ENCODE data around the gene RNF130.

Gene RNF130

GRCh38 chr5:180012316-180012715, 59.2 kb downstream of the RNF130 start:
- H3K4me3 ChIP-seq (ENCODE audit: low read depth, low read length, poor library complexity, severe bottlenecking) = no peak overlapping the region

DNA sequence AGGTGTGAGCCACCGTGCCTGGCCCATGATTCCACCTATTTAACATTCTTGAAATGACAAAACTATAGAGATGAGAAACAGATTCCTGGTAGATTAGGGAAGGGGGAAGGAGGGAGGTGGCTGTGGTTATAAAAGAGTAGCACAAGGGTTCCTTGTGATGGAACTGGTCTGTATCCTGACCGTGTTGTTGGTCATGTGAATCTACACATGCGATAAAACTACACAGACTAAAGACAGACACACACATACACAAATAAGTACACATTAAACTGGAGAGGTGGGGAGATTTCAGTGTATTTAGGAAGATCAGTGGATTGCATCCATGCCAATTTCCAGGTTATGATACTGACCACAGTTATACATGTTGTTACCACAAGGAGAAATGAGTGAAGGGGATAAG, 60.9 kb downstream of the RNF130 start:
- Histone ChIP-seq H4K20me1 (ENCODE audit: insufficient read depth, low read length) (no peaks in the 10 kb centered on the region), H3K9ac (ENCODE audit: low read length) (no peak overlapping the region), H3K4me1 (ENCODE audit: insufficient read depth, low read length, severe bottlenecking) (no peaks in the 10 kb centered on the region), H3K27me3 (ENCODE audit: insufficient read depth, low read length) (no peaks in the 10 kb centered on the region; the same call in 1 of the 2 replicates), H3K9me3 (ENCODE audit: low read length) (no peaks in the 10 kb centered on the region), H3K36me3 (ENCODE audit: insufficient read depth, low read length) (no peaks in the 10 kb centered on the region), H3F3A (ENCODE audit: insufficient read depth, low read length) (no peaks in the 10 kb centered on the region), H3K9me2 (ENCODE audit: low read depth, low read length) (no peaks in the 10 kb centered on the region), H3K4me3 (ENCODE audit: low read depth, low read length, poor library complexity, severe bottlenecking) (no peak overlapping the region), H3K79me2 (ENCODE audit: insufficient read depth, low read length) (no peaks in the 10 kb centered on the region), H2AFZ (ENCODE audit: low read length) (no peak overlapping the region), H3K4me2 (ENCODE audit: low read length) (no peak overlapping the region), H3K27ac (ENCODE audit: low read depth, low read length, poor library complexity, severe bottlenecking) (no peak overlapping the region)
- TF ChIP-seq EZH2 (IDR thresholded peaks at IDR 0.05; ENCODE audit: borderline replicate concordance, low read length) = no peak
- TF ChIP-seq, protein P1, sequence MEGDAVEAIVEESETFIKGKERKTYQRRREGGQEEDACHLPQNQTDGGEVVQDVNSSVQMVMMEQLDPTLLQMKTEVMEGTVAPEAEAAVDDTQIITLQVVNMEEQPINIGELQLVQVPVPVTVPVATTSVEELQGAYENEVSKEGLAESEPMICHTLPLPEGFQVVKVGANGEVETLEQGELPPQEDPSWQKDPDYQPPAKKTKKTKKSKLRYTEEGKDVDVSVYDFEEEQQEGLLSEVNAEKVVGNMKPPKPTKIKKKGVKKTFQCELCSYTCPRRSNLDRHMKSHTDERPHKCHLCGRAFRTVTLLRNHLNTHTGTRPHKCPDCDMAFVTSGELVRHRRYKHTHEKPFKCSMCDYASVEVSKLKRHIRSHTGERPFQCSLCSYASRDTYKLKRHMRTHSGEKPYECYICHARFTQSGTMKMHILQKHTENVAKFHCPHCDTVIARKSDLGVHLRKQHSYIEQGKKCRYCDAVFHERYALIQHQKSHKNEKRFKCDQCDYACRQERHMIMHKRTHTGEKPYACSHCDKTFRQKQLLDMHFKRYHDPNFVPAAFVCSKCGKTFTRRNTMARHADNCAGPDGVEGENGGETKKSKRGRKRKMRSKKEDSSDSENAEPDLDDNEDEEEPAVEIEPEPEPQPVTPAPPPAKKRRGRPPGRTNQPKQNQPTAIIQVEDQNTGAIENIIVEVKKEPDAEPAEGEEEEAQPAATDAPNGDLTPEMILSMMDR (IDR thresholded peaks at IDR 0.05; ENCODE audit: low read length) = no peak

More at GRCh38 chr5:180012316-180012715, 59.2 kb downstream of the RNF130 start:
- Histone ChIP-seq H3K27me3 (ENCODE audit: insufficient read depth, low read length) (peaks cover 3% of the 10 kb centered on the region; the same call in 1 of the 2 replicates), H3K4me1 (ENCODE audit: insufficient read depth, low read length, severe bottlenecking) (no peaks in the 10 kb centered on the region), H4K20me1 (ENCODE audit: insufficient read depth, low read length) (no peaks in the 10 kb centered on the region), H2AFZ (ENCODE audit: low read length) (no peak overlapping the region), H3K36me3 (ENCODE audit: insufficient read depth, low read length) (no peaks in the 10 kb centered on the region), H3K4me2 (ENCODE audit: low read length) (no peak overlapping the region), H3K9ac (ENCODE audit: low read length) (no peak overlapping the region), H3K79me2 (ENCODE audit: insufficient read depth, low read length) (no peaks in the 10 kb centered on the region), H3K9me2 (ENCODE audit: low read depth, low read length) (no peaks in the 10 kb centered on the region), H3K27ac (ENCODE audit: low read depth, low read length, poor library complexity, severe bottlenecking) (no peak overlapping the region), H3K9me3 (ENCODE audit: low read length) (no peaks in the 10 kb centered on the region), H3F3A (ENCODE audit: insufficient read depth, low read length) (no peaks in the 10 kb centered on the region)
- TF ChIP-seq EZH2 (IDR thresholded peaks at IDR 0.05; ENCODE audit: borderline replicate concordance, low read length) = no peak
- TF ChIP-seq, protein P1 (IDR thresholded peaks at IDR 0.05; ENCODE audit: low read length) = no peak

DNA sequence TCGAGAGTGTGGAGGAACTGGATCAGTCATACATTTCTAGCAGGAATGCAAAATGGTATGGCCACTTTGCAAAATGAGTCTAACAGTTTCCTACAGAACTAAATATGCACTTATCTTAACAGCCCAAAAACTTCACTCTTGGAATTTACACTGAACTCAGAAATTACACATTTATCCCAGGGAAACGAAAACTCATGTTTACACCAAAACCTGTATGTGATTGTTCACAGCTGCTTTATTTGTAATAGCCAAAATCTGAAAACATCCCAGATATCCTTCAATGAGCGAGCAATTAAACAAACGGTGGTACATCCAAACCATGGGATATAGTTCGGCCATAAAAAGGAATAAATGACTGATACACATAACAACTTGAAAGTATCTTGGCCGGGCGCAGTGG, 62.0 kb downstream of the RNF130 start:
- H3K9me2 ChIP-seq (ENCODE audit: low read depth, low read length) = no peaks in the 10 kb centered on the region
- no peaks in the 10 kb centered on the region for H3K36me3 ChIP-seq (ENCODE audit: insufficient read depth, low read length)
- H4K20me1 ChIP-seq (ENCODE audit: insufficient read depth, low read length) = no peaks in the 10 kb centered on the region
- H3K9ac ChIP-seq (ENCODE audit: low read length) = no peak overlapping the region
- H3K4me2 ChIP-seq (ENCODE audit: low read length) = no peak overlapping the region
- no peak overlapping the region for H3K27ac ChIP-seq (ENCODE audit: low read depth, low read length, poor library complexity, severe bottlenecking)
- H3K4me1 ChIP-seq (ENCODE audit: insufficient read depth, low read length, severe bottlenecking) = no peaks in the 10 kb centered on the region
- no peaks in the 10 kb centered on the region for H3K79me2 ChIP-seq (ENCODE audit: insufficient read depth, low read length)
- no peaks in the 10 kb centered on the region for H3K9me3 ChIP-seq (ENCODE audit: low read length)
- no peaks in the 10 kb centered on the region; the same call in 1 of the 2 replicates for H3K27me3 ChIP-seq (ENCODE audit: insufficient read depth, low read length)
- H2AFZ ChIP-seq (ENCODE audit: low read length) = no peak overlapping the region
- TF ChIP-seq, protein P1 (IDR thresholded peaks at IDR 0.05; ENCODE audit: low read length) = no peak
- no peak for TF ChIP-seq EZH2 (IDR thresholded peaks at IDR 0.05; ENCODE audit: borderline replicate concordance, low read length)
- H3F3A ChIP-seq (ENCODE audit: insufficient read depth, low read length) = no peaks in the 10 kb centered on the region
- H3K4me3 ChIP-seq (ENCODE audit: low read depth, low read length, poor library complexity, severe bottlenecking) = no peak overlapping the region

Data from OCI-LY1 (cell line).